H9 (cell line): ENCODE data around the gene DCUN1D5. TPM values are rescaled to one million over a fixed set of nuclear protein-coding genes. Genes with fewer than 3 reads are reported as not detected.

Source experiments
- DNase-seq: peaks from one replicate; pipeline ENCODE4 v3.0.0-alpha.2; 2017
- H2AFZ ChIP-seq: one replicate; pipeline ENCODE4 v1.6.1; 2013; ENCODE audit warnings: mild to moderate bottlenecking, low read length, control low read depth, moderate library complexity
- H2AK5ac ChIP-seq: 2 replicates; pipeline ENCODE4 v1.6.1; 2013; ENCODE audit warnings: low read length, control low read depth, mixed read lengths; ENCODE audit not compliant: insufficient read length
- H2BK120ac ChIP-seq: one replicate; pipeline ENCODE4 v1.6.1; 2013; ENCODE audit warnings: low read depth, mild to moderate bottlenecking, low read length, control low read depth, inconsistent platforms; ENCODE audit not compliant: poor library complexity, severe bottlenecking
- H2BK12ac ChIP-seq: 2 replicates; pipeline ENCODE4 v1.6.1; 2013; ENCODE audit warnings: low read length, control low read depth, mixed read lengths, low read depth; ENCODE audit not compliant: insufficient read length
- H2BK15ac ChIP-seq: 2 replicates; pipeline ENCODE4 v1.6.1; 2013; ENCODE audit warnings: low read depth, low read length, control low read depth
- H2BK20ac ChIP-seq: one replicate; pipeline ENCODE4 v1.6.1; 2013; ENCODE audit warnings: low read depth, mild to moderate bottlenecking, low read length, control low read depth, inconsistent platforms; ENCODE audit not compliant: poor library complexity, severe bottlenecking
- H2BK5ac ChIP-seq: 2 replicates; pipeline ENCODE4 v1.6.1; 2013; ENCODE audit warnings: low read length, control low read depth, mixed read lengths; ENCODE audit not compliant: insufficient read length
- H3K14ac ChIP-seq: 2 replicates; pipeline ENCODE4 v1.6.1; 2013; ENCODE audit warnings: low read length, control low read depth; ENCODE audit not compliant: insufficient read depth
- H3K18ac ChIP-seq: 2 replicates; pipeline ENCODE4 v1.6.1; 2013; ENCODE audit warnings: low read depth, mild to moderate bottlenecking, mixed read lengths, low read length, control low read depth; ENCODE audit not compliant: insufficient read length
- H3K23ac ChIP-seq: 2 replicates; pipeline ENCODE4 v1.6.1; 2013; ENCODE audit warnings: low read length, control low read depth, mixed read lengths, low read depth; ENCODE audit not compliant: insufficient read length
- H3K23me2 ChIP-seq: 2 replicates; pipeline ENCODE4 v1.6.1; 2013; ENCODE audit warnings: low read depth, mild to moderate bottlenecking, mixed read lengths, low read length, control low read depth; ENCODE audit not compliant: insufficient read length, poor library complexity, severe bottlenecking
- H3K27ac ChIP-seq: 2 replicates; pipeline ENCODE4 v1.5.1; 2013; ENCODE audit warnings: low read length, control low read depth, mixed read lengths, low read depth; ENCODE audit not compliant: insufficient read length
- H3K27me3 ChIP-seq: 2 replicates; pipeline ENCODE4 v1.6.1; 2013; ENCODE audit warnings: low read length, control low read depth, inconsistent platforms; ENCODE audit not compliant: insufficient read depth
- H3K4ac ChIP-seq: 2 replicates; pipeline ENCODE4 v1.6.1; 2013; ENCODE audit warnings: low read depth, mild to moderate bottlenecking, control low read depth, inconsistent platforms, low read length, moderate library complexity
- H3K4me1 ChIP-seq: 2 replicates; pipeline ENCODE4 v1.6.1; 2013; ENCODE audit warnings: low read length, control low read depth, inconsistent platforms; ENCODE audit not compliant: insufficient read depth
- H3K4me2 ChIP-seq: 2 replicates; pipeline ENCODE4 v1.6.1; 2013; ENCODE audit warnings: low read length, control low read depth, mixed read lengths; ENCODE audit not compliant: insufficient read length, insufficient read depth
- H3K56ac ChIP-seq: 2 replicates; pipeline ENCODE4 v1.6.1; 2013; ENCODE audit warnings: low read depth, mild to moderate bottlenecking, mixed read lengths, low read length, control low read depth; ENCODE audit not compliant: insufficient read length
- H3K79me1 ChIP-seq: 2 replicates; pipeline ENCODE4 v1.6.1; 2013; ENCODE audit warnings: low read depth, mild to moderate bottlenecking, moderate library complexity, low read length, control low read depth, inconsistent platforms; ENCODE audit not compliant: insufficient read depth, poor library complexity, severe bottlenecking
- H3K79me2 ChIP-seq: 2 replicates; pipeline ENCODE4 v1.6.1; 2013; ENCODE audit warnings: low read length, control low read depth, inconsistent platforms; ENCODE audit not compliant: insufficient read depth
- H3K9ac ChIP-seq: 2 replicates; pipeline ENCODE4 v1.6.1; 2013; ENCODE audit warnings: low read length, control low read depth, mixed read lengths; ENCODE audit not compliant: insufficient read length; ENCODE audit errors: extremely low read depth
- H3K9me3 ChIP-seq: one replicate; pipeline ENCODE4 v1.6.1; 2013; ENCODE audit warnings: low read depth, low read length, inconsistent platforms; ENCODE audit not compliant: control insufficient read depth
- H3T11ph ChIP-seq: one replicate; pipeline ENCODE4 v1.6.1; 2013; ENCODE audit warnings: mild to moderate bottlenecking, low read length, control low read depth, inconsistent platforms
- H4K20me1 ChIP-seq: one replicate; pipeline ENCODE4 v1.6.1; 2013; ENCODE audit not compliant: control insufficient read depth, insufficient read length, insufficient read depth
- H4K5ac ChIP-seq: 2 replicates; pipeline ENCODE4 v1.6.1; 2013; ENCODE audit warnings: low read depth, mild to moderate bottlenecking, mixed read lengths, low read length, control low read depth; ENCODE audit not compliant: insufficient read length
- H4K8ac ChIP-seq: replicated peaks from 2 replicates; pipeline ENCODE4 v1.6.1; 2013; ENCODE audit warnings: low read length, control low read depth, mixed read lengths, low read depth; ENCODE audit not compliant: insufficient read length
- H4K91ac ChIP-seq: 2 replicates; pipeline ENCODE4 v1.6.1; 2013; ENCODE audit warnings: low read depth, mild to moderate bottlenecking, moderate library complexity, mixed read lengths, low read length, control low read depth; ENCODE audit not compliant: insufficient read length
- H3K27ac Mint-ChIP-seq, 3 experiments: 2 replicates in 2 of 3; 3 replicates in 1 of 3; pipeline ENCODE4 v1.8.0; 2020 to 2021; ENCODE audit warnings: mixed read lengths in 3 of 3, mild to moderate bottlenecking in 1 of 3, moderate library complexity in 1 of 3
- H3K27me3 Mint-ChIP-seq: 2 replicates; pipeline ENCODE4 v1.8.0; 2021; ENCODE audit warnings: low read depth, mild to moderate bottlenecking, moderate library complexity, mixed read lengths
- H3K36me3 Mint-ChIP-seq, 3 experiments: 2 replicates in 2 of 3; 3 replicates in 1 of 3; pipeline ENCODE4 v1.8.0; 2020 to 2021; ENCODE audit warnings: low read depth in 3 of 3, mixed read lengths in 3 of 3; ENCODE audit not compliant: insufficient read depth in 1 of 3
- H3K4me1 Mint-ChIP-seq, 2 experiments: 2 replicates each; pipeline ENCODE4 v1.8.0; 2020; ENCODE audit warnings: mixed read lengths in 2 of 2
- H3K4me3 Mint-ChIP-seq, 2 experiments: 2 replicates in 1 of 2; 3 replicates in 1 of 2; pipeline ENCODE4 v1.8.0; 2020 to 2021; ENCODE audit warnings: mild to moderate bottlenecking in 2 of 2, mixed read lengths in 2 of 2, moderate library complexity in 1 of 2
- H3K9me3 Mint-ChIP-seq, 2 experiments: 2 replicates in 1 of 2; 3 replicates in 1 of 2; pipeline ENCODE4 v1.8.0; 2020; ENCODE audit warnings: mild to moderate bottlenecking in 2 of 2, mixed read lengths in 2 of 2, moderate library complexity in 1 of 2
- WGBS: extraction: QIAGEN DNeasy Blood & Tissue Kit; methylation state at CpG from one replicate; pipeline ENCODE4 v1.1.7; 2013; ENCODE audit warnings: missing lambda C conversion rate, low lambda C conversion rate, mixed read lengths; ENCODE audit not compliant: insufficient read length; ENCODE audit errors: extremely low coverage; 5-methylcytosine and 5-hydroxymethylcytosine counted together
- total RNA-seq: library from RNA; stranded (reverse); gene quantifications from 2 replicates; pipeline ENCODE4 v1.2.1, GENCODE V29; 2021
- TF ChIP-seq, protein P1 (sequence below): fragments of 200-600 bp; sonication (generic); conservative IDR thresholded peaks from 3 replicates; pipeline ENCODE4 v1.8.0; 2021; ENCODE audit warnings: antibody characterized with exemption, mild to moderate bottlenecking

DCUN1D5 gene
- total RNA-seq, 1 experiment from 2014 or later = 86.7 TPM

DNA sequence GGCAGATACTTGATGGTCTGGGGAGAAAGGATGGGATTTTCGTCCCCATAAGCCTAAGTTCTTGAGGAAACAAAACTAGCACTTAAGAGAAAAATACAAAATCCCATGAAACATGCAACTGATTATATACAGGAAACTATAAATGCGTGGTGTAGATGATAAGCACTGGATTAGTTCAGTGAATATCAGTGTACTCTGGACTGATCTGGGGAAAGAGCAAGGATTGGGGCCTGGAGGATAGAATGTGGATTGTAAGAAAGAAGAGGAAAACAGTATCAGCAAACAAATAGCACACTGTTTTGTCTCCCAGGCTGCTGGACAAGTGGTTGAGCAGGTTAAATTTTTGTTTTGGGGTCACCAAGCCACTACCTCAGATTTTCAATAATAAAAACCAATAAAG is 49.8 kb downstream of the DCUN1D5 start:
- Histone ChIP-seq H3K9ac (no peak overlapping the region), H3T11ph (no peak overlapping the region), H4K5ac (no peak overlapping the region), H3K23ac (no peak overlapping the region), H3K4ac (no peak overlapping the region), H2BK120ac (no peak overlapping the region), H3K79me2 (no peaks in the 10 kb centered on the region), H4K20me1 (no peaks in the 10 kb centered on the region), H3K79me1 (no peaks in the 10 kb centered on the region), H4K8ac (no peak overlapping the region), H2BK15ac (no peak overlapping the region), H3K56ac (no peak overlapping the region), H3K4me1 (no peaks in the 10 kb centered on the region), H3K9me3 (no peaks in the 10 kb centered on the region), H2AK5ac (no peak overlapping the region), H2AFZ (no peak overlapping the region), H3K14ac (no peak overlapping the region), H3K27me3 (no peaks in the 10 kb centered on the region), H2BK20ac (no peak overlapping the region), H3K18ac (no peak overlapping the region), H2BK12ac (no peak overlapping the region), H3K4me2 (no peak overlapping the region), H3K27ac (no peak overlapping the region), H3K23me2 (no peaks in the 10 kb centered on the region), H2BK5ac (no peak overlapping the region), H4K91ac (no peak overlapping the region)
- no peaks in the 10 kb centered on the region for H3K4me1 Mint-ChIP-seq
- no peak for DNase-seq
- H3K27ac Mint-ChIP-seq = no peak overlapping the region
- TF ChIP-seq, protein P1, sequence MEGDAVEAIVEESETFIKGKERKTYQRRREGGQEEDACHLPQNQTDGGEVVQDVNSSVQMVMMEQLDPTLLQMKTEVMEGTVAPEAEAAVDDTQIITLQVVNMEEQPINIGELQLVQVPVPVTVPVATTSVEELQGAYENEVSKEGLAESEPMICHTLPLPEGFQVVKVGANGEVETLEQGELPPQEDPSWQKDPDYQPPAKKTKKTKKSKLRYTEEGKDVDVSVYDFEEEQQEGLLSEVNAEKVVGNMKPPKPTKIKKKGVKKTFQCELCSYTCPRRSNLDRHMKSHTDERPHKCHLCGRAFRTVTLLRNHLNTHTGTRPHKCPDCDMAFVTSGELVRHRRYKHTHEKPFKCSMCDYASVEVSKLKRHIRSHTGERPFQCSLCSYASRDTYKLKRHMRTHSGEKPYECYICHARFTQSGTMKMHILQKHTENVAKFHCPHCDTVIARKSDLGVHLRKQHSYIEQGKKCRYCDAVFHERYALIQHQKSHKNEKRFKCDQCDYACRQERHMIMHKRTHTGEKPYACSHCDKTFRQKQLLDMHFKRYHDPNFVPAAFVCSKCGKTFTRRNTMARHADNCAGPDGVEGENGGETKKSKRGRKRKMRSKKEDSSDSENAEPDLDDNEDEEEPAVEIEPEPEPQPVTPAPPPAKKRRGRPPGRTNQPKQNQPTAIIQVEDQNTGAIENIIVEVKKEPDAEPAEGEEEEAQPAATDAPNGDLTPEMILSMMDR = no peak
- no peak overlapping the region for H3K4me3 Mint-ChIP-seq
- WGBS = no CpG with 5 or more reads among the region's 2 CpGs
- H3K36me3 Mint-ChIP-seq = no peaks in the 10 kb centered on the region
- H3K27me3 Mint-ChIP-seq = no peaks in the 10 kb centered on the region
- H3K9me3 Mint-ChIP-seq = no peaks in the 10 kb centered on the region
